HepG2 (cell line): ENCODE results near the gene KDM3A. TPM values are rescaled to one million over a fixed set of nuclear protein-coding genes. Genes with fewer than 3 reads are reported as not detected.

ENCODE experiments used
- ATAC-seq: fragments of 200-7000 bp; cut with Tn5 transposase; 3 replicates; pipeline ENCODE4 v1.9.1; 2020; ENCODE audit warnings: mild to moderate bottlenecking, moderate library complexity
- BruUV-seq: library from RNA; stranded (reverse); fragments of 400-500 nt; replicated peaks from 2 replicates; lab custom pipeline; 2021; lab: Mats Ljungman, UMichigan
- CTCF ChIA-PET: fragments of 300-600 bp; formaldehyde crosslinking; extraction: SDS; loops from one replicate; lab custom pipeline; 2021; ENCODE audit warnings: low total read pairs, inconsistent platforms, low intra/inter-chr PET ratio; lab: Yijun Ruan, JAX
- POLR2A ChIA-PET: fragments of 350-600 bp; sonication (Branson Sonifier 250); formaldehyde crosslinking; loops from one replicate; lab custom pipeline; 2020; ENCODE audit warnings: antibody characterized with exemption, inconsistent platforms; lab: Yijun Ruan, JAX
- DNase-seq: peaks from one replicate; pipeline ENCODE4 v3.0.0-alpha.2; 2015; ENCODE audit warnings: low spot score
- FAIRE-seq: peaks from 3 replicates; lab custom pipeline; 2011; peaks lifted over from hg19 to GRCh38; lab: Jason Lieb, UNC
- H2AFZ ChIP-seq: one replicate; pipeline ENCODE4 v1.6.1; 2011; ENCODE audit warnings: low read length, inconsistent platforms
- H3K27ac ChIP-seq: fragments of 300-600 bp; 3 replicates; pipeline ENCODE4 v1.8.0; 2011; ENCODE audit warnings: mixed run types, mild to moderate bottlenecking, mixed read lengths, low read length, inconsistent platforms; ENCODE audit not compliant: insufficient read depth; ENCODE audit errors: extremely low read length
- H3K27me3 ChIP-seq, 2 experiments: fragments of 200-600 bp in 1 of 2; 2 replicates in 1 of 2; 3 replicates in 1 of 2; pipeline versions ENCODE4 v1.6.0 to v1.8.0; 2011; ENCODE audit warnings: low read length in 2 of 2, mild to moderate bottlenecking in 2 of 2, moderate library complexity in 2 of 2, inconsistent platforms in 1 of 2; ENCODE audit not compliant: insufficient read depth in 2 of 2, control insufficient read depth in 1 of 2
- H3K36me3 ChIP-seq, 2 experiments: fragments of 200-600 bp in 1 of 2; replicated peaks in 1 of 2; 2 replicates in 1 of 2; 3 replicates in 1 of 2; pipeline versions ENCODE4 v1.5.1 to v1.8.0; 2011; ENCODE audit warnings: low read length in 2 of 2, inconsistent platforms in 1 of 2; ENCODE audit not compliant: insufficient read depth in 2 of 2, control insufficient read depth in 1 of 2
- H3K4me1 ChIP-seq: 2 replicates; pipeline ENCODE4 v1.5.1; 2012; ENCODE audit warnings: low read length, inconsistent platforms; ENCODE audit not compliant: insufficient read depth
- H3K4me2 ChIP-seq: 2 replicates; pipeline ENCODE4 v1.6.0; 2011; ENCODE audit warnings: low read depth, low read length, inconsistent platforms
- H3K4me3 ChIP-seq, 3 experiments: fragments of 200-600 bp in 1 of 3; sonication (generic), shearing (Covaris generic) in 1 of 3; replicated peaks in 1 of 3; 2 replicates each; pipeline ENCODE4 v1.5.1; 2011 to 2016; ENCODE audit warnings: low read length in 3 of 3, inconsistent platforms in 2 of 3, low read depth in 2 of 3, mild to moderate bottlenecking in 2 of 3, control low read depth in 1 of 3, mixed read lengths in 1 of 3; ENCODE audit not compliant: insufficient read depth in 1 of 3
- H3K79me2 ChIP-seq: one replicate; pipeline ENCODE4 v1.6.1; 2011; ENCODE audit warnings: low read length, inconsistent platforms; ENCODE audit not compliant: insufficient read depth
- H3K9ac ChIP-seq: 2 replicates; pipeline ENCODE4 v1.6.0; 2011; ENCODE audit warnings: mild to moderate bottlenecking, low read depth, low read length, inconsistent platforms; ENCODE audit not compliant: insufficient read depth
- H3K9me3 ChIP-seq: 2 replicates; pipeline ENCODE4 v1.5.1; 2012; ENCODE audit warnings: mild to moderate bottlenecking, low read length
- H4K20me1 ChIP-seq: 2 replicates; pipeline ENCODE4 v1.6.0; 2011; ENCODE audit warnings: inconsistent platforms, mild to moderate bottlenecking, low read length, moderate library complexity; ENCODE audit not compliant: insufficient read depth
- ETV5 ChIP-seq: IDR thresholded peaks from 2 replicates; pipeline ENCODE4 v1.6.1; 2018; ENCODE audit warnings: missing biosample characterization, missing genetic modification reagents, inconsistent platforms, borderline replicate concordance
- KLF11 ChIP-seq: IDR thresholded peaks from 2 replicates; pipeline ENCODE4 v1.6.1; 2016; ENCODE audit warnings: missing compliant biosample characterization
- MED8 ChIP-seq: sonication (generic); formaldehyde crosslinking; IDR thresholded peaks from 2 replicates; pipeline ENCODE4 v1.8.1; 2023; ENCODE audit warnings: mild to moderate bottlenecking, missing genetic modification reagents; ENCODE audit not compliant: insufficient replicate concordance
- SP2 ChIP-seq: sonication (generic); formaldehyde crosslinking; IDR thresholded peaks from 2 replicates; pipeline ENCODE4 v1.5.1; 2020; ENCODE audit warnings: mild to moderate bottlenecking, missing genetic modification reagents
- WGBS: methylation state at CpG from one replicate; pipeline ENCODE4 v1.1.6; 2017; ENCODE audit warnings: low lambda C conversion rate; 5-methylcytosine and 5-hydroxymethylcytosine counted together
- in situ Hi-C: cut with HindIII; loops from 2 replicates; pipeline ENCODE4 v1.10.0; 2017; ENCODE audit warnings: low pct_unique_long_range_greater_than_20kb; ENCODE audit not compliant: extremely low pct_ligation_motif_present
- intact Hi-C: fragments of 100-400 bp; cut with micrococcal nuclease; formaldehyde crosslinking; loops from one replicate; pipeline ENCODE4 v1.10.0; 2022; ENCODE audit not compliant: unreplicated experiment
- polyA plus RNA-seq, 8 experiments: library from polyadenylated mRNA; depleted of rRNA in 3 of 8; stranded (reverse) in 7 of 8; unstranded in 1 of 8; fragments of >200 nt; fragmentation: Illumina TruSeq in 4 of 8; extraction: Trizol in 4 of 8; gene quantifications; 2 replicates each; pipeline versions ENCODE4 v1.2.1 to v1.2.3, GENCODE V29; 2011 to 2016; ENCODE audit warnings: low read depth in 4 of 8, missing spikeins in 1 of 8, mixed read lengths in 1 of 8; ENCODE audit not compliant: insufficient read depth in 1 of 8
- total RNA-seq, 5 experiments: library from RNA; depleted of rRNA; stranded (reverse); fragments of >200 nt; fragmentation: Illumina TruSeq; extraction: Trizol; gene quantifications; 2 replicates each; pipeline ENCODE4 v1.2.3, GENCODE V29; 2016; ENCODE audit warnings: low read depth in 1 of 5
- TF ChIP-seq, protein P1 (sequence below): sonication (generic); formaldehyde crosslinking; IDR thresholded peaks from 2 replicates; pipeline ENCODE4 v1.8.1; 2022; ENCODE audit warnings: mild to moderate bottlenecking, missing genetic modification reagents

KDM3A gene
- total and polyA plus RNA-seq, 2 of the 13 experiments (the other 11 are each of a cell fraction or from before 2014, with no cell fraction given): 21.0 to 70.2 TPM

DNA sequence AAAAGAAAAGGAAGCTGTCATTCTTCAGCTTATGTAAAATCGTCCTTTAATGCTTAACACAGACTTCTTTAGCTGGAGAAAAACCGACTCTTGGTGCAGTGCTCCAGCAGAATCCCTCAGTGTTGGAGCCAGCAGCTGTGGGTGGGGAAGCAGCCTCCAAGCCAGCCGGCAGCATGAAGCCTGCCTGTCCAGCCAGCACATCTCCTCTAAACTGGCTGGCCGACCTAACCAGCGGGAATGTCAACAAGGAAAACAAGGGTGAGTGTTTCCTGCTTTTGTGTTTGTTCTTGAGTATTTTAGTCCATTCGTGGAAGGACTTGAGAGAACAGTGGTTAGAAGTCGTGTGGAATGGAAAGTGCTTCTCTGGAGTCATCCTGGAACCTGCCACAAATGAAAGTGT, 38.9 kb downstream of the KDM3A start:
- H3K27me3 ChIP-seq: no peaks in the 10 kb centered on the region
- no peaks in the 10 kb centered on the region for H3K9me3 ChIP-seq
- TF ChIP-seq SP2 (CRISPR knock-in tag): no peak
- TF ChIP-seq, all 625 proteins: peak for 0
- DNase-seq: no peak
- Histone ChIP-seq H3K4me2 (no peak overlapping the region), H3K36me3 (peaks cover 60 to 98% of the 10 kb centered on the region in 2 experiments), H3K4me1 (0 out of 2 replicates have a peak, but pooled peaks cover 7% of the 10 kb centered on the region), H3K27ac (no peak overlapping the region), H2AFZ (no peak overlapping the region), H3K4me3 (no peak overlapping the region), H3K9ac (no peak overlapping the region), H3K79me2 (no peaks in the 10 kb centered on the region), H4K20me1 (no peaks in the 10 kb centered on the region)
- 87% methylated on average over 7 of the region's 7 CpGs for WGBS
- ATAC-seq: no peak
- intact Hi-C loops (no loop called here), in situ Hi-C loops (no loop called here)
- no peak for FAIRE-seq
- POLR2A ChIA-PET: no interaction called here
- no TSS peak for BruUV-seq
- CTCF ChIA-PET: no interaction called here

- no TSS peak for BruUV-seq
- Histone ChIP-seq H3K27ac (no peak overlapping the region), H3K4me3 (no peak overlapping the region), H3K27me3 (no peaks in the 10 kb centered on the region), H3K79me2 (no peaks in the 10 kb centered on the region), H3K9me3 (no peaks in the 10 kb centered on the region)
- FAIRE-seq (no peak), ATAC-seq (no peak), DNase-seq (no peak)
- ChIA-PET CTCF (no interaction called here), POLR2A (no interaction called here)
- intact Hi-C loops: no loop called here
- WGBS: 96% methylated on average over 3 of the region's 3 CpGs
- no peak for TF ChIP-seq ETV5 (CRISPR knock-in tag)
- TF ChIP-seq, protein P1, sequence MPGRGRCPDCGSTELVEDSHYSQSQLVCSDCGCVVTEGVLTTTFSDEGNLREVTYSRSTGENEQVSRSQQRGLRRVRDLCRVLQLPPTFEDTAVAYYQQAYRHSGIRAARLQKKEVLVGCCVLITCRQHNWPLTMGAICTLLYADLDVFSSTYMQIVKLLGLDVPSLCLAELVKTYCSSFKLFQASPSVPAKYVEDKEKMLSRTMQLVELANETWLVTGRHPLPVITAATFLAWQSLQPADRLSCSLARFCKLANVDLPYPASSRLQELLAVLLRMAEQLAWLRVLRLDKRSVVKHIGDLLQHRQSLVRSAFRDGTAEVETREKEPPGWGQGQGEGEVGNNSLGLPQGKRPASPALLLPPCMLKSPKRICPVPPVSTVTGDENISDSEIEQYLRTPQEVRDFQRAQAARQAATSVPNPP (CRISPR knock-in tag): no peak
- TF ChIP-seq MED8: no peak
- no peak for TF ChIP-seq KLF11
- TF ChIP-seq, all 625 proteins: peak for 0
- H3K9ac ChIP-seq: no peak overlapping the region
- 0 out of 2 replicates have a peak, but pooled peaks cover 7% of the 10 kb centered on the region for H3K4me1 ChIP-seq
- peaks cover 60 to 99% of the 10 kb centered on the region in 2 experiments for H3K36me3 ChIP-seq
- in situ Hi-C loops: no loop called here
- H2AFZ ChIP-seq: no peak overlapping the region
- no peaks in the 10 kb centered on the region for H4K20me1 ChIP-seq
- no peak overlapping the region for H3K4me2 ChIP-seq
These were observed 40.9 kb downstream of the KDM3A start for GRCh38 chr2:86482034-86482433.
